HCT116 (cell line): ENCODE results near the gene TM4SF4. TPM values are rescaled to one million over a fixed set of nuclear protein-coding genes. Genes with fewer than 3 reads are reported as not detected.

Experiments used
- ATAC-seq: fragments of 200-7000 bp; cut with Tn5 transposase; 2 replicates; pipeline ENCODE4 v1.9.1; 2020; ENCODE audit warnings: mild to moderate bottlenecking, moderate library complexity
- BruUV-seq: library from RNA; stranded (reverse); fragments of 400-500 nt; replicated peaks from 2 replicates; lab custom pipeline; 2021; lab: Mats Ljungman, UMichigan
- CTCF ChIA-PET: fragments of 300-600 bp; sonication (Branson Sonifier 250); formaldehyde crosslinking; loops from one replicate; lab custom pipeline; 2021; ENCODE audit warnings: antibody characterized with exemption; lab: Charles Lee
- POLR2A ChIA-PET: fragments of 300-600, 350-600 bp; sonication (Branson Sonifier 250); formaldehyde crosslinking; loops from one replicate; lab custom pipeline; 2021; ENCODE audit warnings: antibody characterized with exemption; lab: Charles Lee
- RAD21 ChIA-PET, 2 experiments: fragments of 300-600 bp; sonication (Branson Sonifier 250); formaldehyde crosslinking; loops; one replicate each; lab custom pipeline; 2023; ENCODE audit warnings: low total read pairs in 2 of 2; ENCODE audit not compliant: uncharacterized antibody in 2 of 2, unreplicated experiment in 2 of 2, low non-redundant PET in 1 of 2; lab: Charles Lee
- DNase-seq: peaks from one replicate; pipeline ENCODE4 v3.0.0-alpha.2; 2010; ENCODE audit warnings: low read depth, low spot score
- H2AFZ ChIP-seq: fragments of 200-600 bp; shearing (Covaris generic), sonication (generic); 2 replicates; pipeline ENCODE4 v1.6.1; 2017; ENCODE audit warnings: low read depth, mixed run types, mixed read lengths, antibody characterized with exemption, low read length; ENCODE audit not compliant: poor library complexity, severe bottlenecking
- H3K27ac ChIP-seq: 2 replicates; pipeline ENCODE4 v1.5.1; 2012; ENCODE audit warnings: low read depth, low read length
- H3K27me3 ChIP-seq: fragments of 200-600 bp; sonication (generic); 2 replicates; pipeline ENCODE4 v1.6.1; 2016; ENCODE audit warnings: mixed run types, low read length, mixed read lengths; ENCODE audit not compliant: insufficient read depth
- H3K36me3 ChIP-seq, 2 experiments: fragments of 200-500 bp in 1 of 2; fragments of 200-600 bp in 1 of 2; sonication (Bioruptor generic) in 1 of 2; sonication (generic) in 1 of 2; 2 replicates each; pipeline versions ENCODE4 v1.5.1 to v1.6.1; 2014 to 2016; ENCODE audit warnings: low read length in 2 of 2, inconsistent platforms in 1 of 2, mixed read lengths in 1 of 2, mixed run types in 1 of 2; ENCODE audit not compliant: insufficient read depth in 2 of 2, control insufficient read depth in 1 of 2
- H3K4me1 ChIP-seq, 2 experiments: fragments of 200-600 bp in 1 of 2; sonication (generic) in 1 of 2; 2 replicates each; pipeline versions ENCODE4 v1.5.1 to v1.6.1; 2012 to 2017; ENCODE audit warnings: low read length in 2 of 2, inconsistent platforms in 1 of 2, mild to moderate bottlenecking in 1 of 2, mixed read lengths in 1 of 2, mixed run types in 1 of 2, moderate library complexity in 1 of 2; ENCODE audit not compliant: insufficient read depth in 2 of 2, control insufficient read depth in 1 of 2
- H3K4me2 ChIP-seq: fragments of 200-600 bp; sonication (generic); 2 replicates; pipeline ENCODE4 v1.6.1; 2017; ENCODE audit warnings: mixed run types, low read length, mixed read lengths
- H3K4me3 ChIP-seq, 2 experiments: fragments of 200-600 bp in 1 of 2; sonication (generic) in 1 of 2; replicated peaks in 1 of 2; 2 replicates each; pipeline ENCODE4 v1.5.1; 2011 to 2016; ENCODE audit warnings: low read length in 2 of 2, control low read depth in 1 of 2, low read depth in 1 of 2, mild to moderate bottlenecking in 1 of 2, mixed read lengths in 1 of 2, mixed run types in 1 of 2
- H3K79me2 ChIP-seq: fragments of 200-600 bp; sonication (generic); 2 replicates; pipeline ENCODE4 v1.6.1; 2017; ENCODE audit warnings: mild to moderate bottlenecking, mixed run types, low read length, moderate library complexity, mixed read lengths; ENCODE audit not compliant: insufficient read depth
- H3K9ac ChIP-seq: fragments of 200-600 bp; sonication (generic); 2 replicates; pipeline ENCODE4 v1.6.1; 2016; ENCODE audit warnings: low read length, mixed read lengths
- H3K9me2 ChIP-seq: fragments of 200-600 bp; sonication (generic), shearing (Covaris generic); 2 replicates; pipeline ENCODE4 v1.6.1; 2017; ENCODE audit warnings: mixed run types, mild to moderate bottlenecking, moderate library complexity; ENCODE audit not compliant: insufficient read depth
- H3K9me3 ChIP-seq, 2 experiments: fragments of 200-500 bp in 1 of 2; fragments of 200-600 bp in 1 of 2; sonication (Bioruptor generic) in 1 of 2; sonication (generic) in 1 of 2; 2 replicates each; pipeline ENCODE4 v1.6.1; 2014 to 2017; ENCODE audit warnings: low read length in 2 of 2, mixed read lengths in 2 of 2, inconsistent platforms in 1 of 2, low read depth in 1 of 2, mild to moderate bottlenecking in 1 of 2, mixed run types in 1 of 2, moderate library complexity in 1 of 2; ENCODE audit not compliant: control insufficient read depth in 1 of 2, insufficient read depth in 1 of 2
- H4K20me1 ChIP-seq: fragments of 200-600 bp; sonication (generic), shearing (Covaris generic); 2 replicates; pipeline ENCODE4 v1.6.1; 2017; ENCODE audit warnings: mixed run types, mild to moderate bottlenecking, moderate library complexity; ENCODE audit not compliant: insufficient read depth
- CBX3 ChIP-seq: IDR thresholded peaks from 2 replicates; pipeline ENCODE4 v1.6.1; 2012; ENCODE audit warnings: low read depth
- CEBPB ChIP-seq: IDR thresholded peaks from 2 replicates; pipeline ENCODE4 v1.6.1; 2012; ENCODE audit warnings: low read depth
- EGR1 ChIP-seq: IDR thresholded peaks from 2 replicates; pipeline ENCODE4 v1.6.1; 2012; ENCODE audit warnings: low read depth
- MAX ChIP-seq: IDR thresholded peaks from 2 replicates; pipeline ENCODE4 v1.6.1; 2012
- POLR2AphosphoS5 ChIP-seq: IDR thresholded peaks from 2 replicates; pipeline ENCODE4 v1.6.1; 2011; ENCODE audit warnings: mild to moderate bottlenecking, low read depth, low read length, moderate library complexity
- REST ChIP-seq: IDR thresholded peaks from 2 replicates; pipeline ENCODE4 v1.6.1; 2012; ENCODE audit warnings: low read depth
- ZBTB33 ChIP-seq: IDR thresholded peaks from 2 replicates; pipeline ENCODE4 v1.6.1; 2011; ENCODE audit warnings: mild to moderate bottlenecking, low read length, moderate library complexity; ENCODE audit not compliant: insufficient replicate concordance; ENCODE audit errors: extremely low read depth
- ZFX ChIP-seq: fragments of 450-650 bp; IDR thresholded peaks from 2 replicates; pipeline ENCODE4 v1.6.1; 2017
- ZNF274 ChIP-seq: fragments of 200-500 bp; sonication (Bioruptor generic); IDR thresholded peaks from 2 replicates; pipeline ENCODE4 v1.6.1; 2014; ENCODE audit warnings: mild to moderate bottlenecking, low read depth, low read length, inconsistent platforms
- intact Hi-C: fragments of 100-400 bp; cut with micrococcal nuclease; formaldehyde crosslinking; loops from 2 replicates; pipeline ENCODE4 v1.10.0; 2022
- total RNA-seq: library from RNA; stranded (reverse); gene quantifications from one replicate; pipeline ENCODE4 v1.2.1, GENCODE V29; 2021; ENCODE audit not compliant: unreplicated experiment

The TM4SF4 gene
- total RNA-seq, 1 experiment from 2014 or later: 0.91 TPM

GRCh38 chr3:149462581-149463011 lies 11.9 kb upstream of the TM4SF4 start:
- Histone ChIP-seq H3K4me2 (no peak overlapping the region), H3K36me3 (no peaks in the 10 kb centered on the region), H3K27ac (no peak overlapping the region), H4K20me1 (no peaks in the 10 kb centered on the region), H3K9ac (no peak overlapping the region), H3K9me2 (peaks cover 3% of the 10 kb centered on the region; the same call in 1 of the 2 replicates), H3K4me3 (no peak overlapping the region), H3K9me3 (no peaks in the 10 kb centered on the region), H2AFZ (no peak overlapping the region), H3K4me1 (peaks cover 0 to 5% of the 10 kb centered on the region in 2 experiments; a peak in 1 of 4 replicates), H3K27me3 (no peaks in the 10 kb centered on the region), H3K79me2 (no peaks in the 10 kb centered on the region)
- ATAC-seq (no peak), DNase-seq (no peak)
- TF ChIP-seq CBX3 (no peak), ZFX (no peak), ZNF274 (no peak), EGR1 (no peak), ZBTB33 (no peak), MAX (no peak), REST (no peak), CEBPB (no peak), POLR2AphosphoS5 (no peak)
- intact Hi-C loops: no loop called here
- POLR2A ChIA-PET: no interaction called here
- BruUV-seq: no TSS peak
- CTCF ChIA-PET: no interaction called here
- RAD21 ChIA-PET: no interaction called here
